Endothelial cell of umbilical vein (primary cell): ENCODE results near the gene CELF1. TPM values are rescaled to one million over a fixed set of nuclear protein-coding genes. Genes with fewer than 3 reads are reported as not detected.
"Not testable (repeated sequence)": the region's sequence is repeated elsewhere in the genome, so short reads cannot be mapped to it uniquely, and the experiment has no call there.

Experiments used
- BruUV-seq: library from RNA; stranded (reverse); fragments of 400-500 nt; replicated peaks from 2 replicates; lab custom pipeline; 2021; lab: Mats Ljungman, UMichigan
- CTCF ChIA-PET: fragments of 300-600, 350-600 bp; sonication (Branson Sonifier 250); formaldehyde crosslinking; loops from one replicate; lab custom pipeline; 2021; ENCODE audit warnings: antibody characterized with exemption, inconsistent platforms; lab: Charles Lee
- POLR2A ChIA-PET: fragments of 300-600, 350-600 bp; sonication (Branson Sonifier 250); formaldehyde crosslinking; loops from one replicate; lab custom pipeline; 2021; ENCODE audit warnings: antibody characterized with exemption, inconsistent platforms; lab: Charles Lee
- DNase-seq: peaks from one replicate; pipeline ENCODE4 v3.0.0-alpha.2; 2011; ENCODE audit warnings: low read depth, low spot score
- FAIRE-seq: peaks from 2 replicates; lab custom pipeline; 2011; peaks lifted over from hg19 to GRCh38; lab: Jason Lieb, UNC
- H2AFZ ChIP-seq: 2 replicates; pipeline ENCODE4 v1.6.0; 2012; ENCODE audit warnings: low read depth, low read length, control low read depth, inconsistent platforms
- H3K27ac ChIP-seq: 2 replicates; pipeline ENCODE4 v1.5.1; 2011; ENCODE audit warnings: low read depth, mild to moderate bottlenecking, control low read depth, low read length, moderate library complexity; ENCODE audit not compliant: insufficient read depth
- H3K27me3 ChIP-seq, 2 experiments: 2 replicates each; pipeline versions ENCODE4 v1.6.0 to v1.6.1; 2011; ENCODE audit warnings: low read length in 2 of 2, mixed read lengths in 1 of 2; ENCODE audit not compliant: control insufficient read depth in 2 of 2, insufficient read depth in 2 of 2
- H3K36me3 ChIP-seq, 2 experiments: 2 replicates in 1 of 2; 3 replicates in 1 of 2; pipeline ENCODE4 v1.5.1; 2011; ENCODE audit warnings: low read length in 2 of 2, mild to moderate bottlenecking in 1 of 2, moderate library complexity in 1 of 2; ENCODE audit not compliant: control insufficient read depth in 2 of 2, insufficient read depth in 2 of 2; ENCODE audit errors: extremely low read depth in 1 of 2
- H3K4me1 ChIP-seq: 3 replicates; pipeline ENCODE4 v1.5.1; 2011; ENCODE audit warnings: mild to moderate bottlenecking, low read length; ENCODE audit not compliant: control insufficient read depth, insufficient read depth; ENCODE audit errors: extremely low read depth
- H3K4me2 ChIP-seq: 2 replicates; pipeline ENCODE4 v1.6.1; 2011; ENCODE audit warnings: low read length, control low read depth, mixed read lengths; ENCODE audit not compliant: insufficient read depth
- H3K4me3 ChIP-seq, 3 experiments: fragments of 200-600 bp in 1 of 3; sonication (generic), shearing (Covaris generic) in 1 of 3; replicated peaks in 1 of 3; 2 replicates each; pipeline ENCODE4 v1.5.1; 2011 to 2016; ENCODE audit warnings: control low read depth in 3 of 3, low read length in 3 of 3, mild to moderate bottlenecking in 2 of 3, inconsistent platforms in 1 of 3, low read depth in 1 of 3, moderate library complexity in 1 of 3; ENCODE audit not compliant: insufficient read depth in 1 of 3
- H3K79me2 ChIP-seq: 2 replicates; pipeline ENCODE4 v1.6.0; 2012; ENCODE audit warnings: low read length, inconsistent platforms; ENCODE audit not compliant: control insufficient read depth, insufficient read depth
- H3K9ac ChIP-seq: replicated peaks from 2 replicates; pipeline ENCODE3; 2011; ENCODE audit warnings: low read length, control low read depth; ENCODE audit not compliant: insufficient read depth; ENCODE audit errors: extremely low read depth
- H3K9me1 ChIP-seq: replicated peaks from 3 replicates; pipeline ENCODE4 v1.6.0; 2011; ENCODE audit warnings: mild to moderate bottlenecking, low read length; ENCODE audit not compliant: control insufficient read depth, insufficient read depth; ENCODE audit errors: extremely low read depth
- H3K9me3 ChIP-seq: replicated peaks from 2 replicates; pipeline ENCODE4 v1.5.1; 2012; ENCODE audit warnings: low read length, inconsistent platforms; ENCODE audit not compliant: control insufficient read depth, insufficient read depth
- H4K20me1 ChIP-seq: replicated peaks from 2 replicates; pipeline ENCODE3; 2011; ENCODE audit warnings: mild to moderate bottlenecking, low read length; ENCODE audit not compliant: control insufficient read depth, insufficient read depth; ENCODE audit errors: extremely low read depth
- CTCF ChIP-seq, 2 donors: IDR thresholded peaks; 1 replicate in 1 of 2; 2 replicates in 1 of 2; pipeline ENCODE4 v1.5.1; 2011; ENCODE audit warnings: low read length in 2 of 2, mild to moderate bottlenecking in 2 of 2, moderate library complexity in 2 of 2, control low read depth in 1 of 2, inconsistent platforms in 1 of 2, low read depth in 1 of 2; ENCODE audit not compliant: insufficient read depth in 1 of 2; ENCODE audit errors: extremely low read depth in 1 of 2
- EZH2 ChIP-seq: IDR thresholded peaks from 2 replicates; pipeline ENCODE4 v1.6.1; 2012; ENCODE audit warnings: borderline replicate concordance, low read depth, mild to moderate bottlenecking, moderate library complexity, low read length, inconsistent platforms; ENCODE audit not compliant: severe bottlenecking
- FOS ChIP-seq: IDR thresholded peaks from 2 replicates; pipeline ENCODE4 v1.6.1; 2011; ENCODE audit warnings: mild to moderate bottlenecking, low read length, moderate library complexity, borderline replicate concordance; ENCODE audit not compliant: insufficient read depth
- GATA2 ChIP-seq: IDR thresholded peaks from 2 replicates; pipeline ENCODE4 v1.7.0; 2011; ENCODE audit warnings: low read depth, mild to moderate bottlenecking, moderate library complexity, mixed read lengths, low read length; ENCODE audit not compliant: insufficient read length, insufficient read depth
- JUN ChIP-seq: IDR thresholded peaks from 2 replicates; pipeline ENCODE4 v1.6.1; 2011; ENCODE audit warnings: borderline replicate concordance, low read depth; ENCODE audit not compliant: insufficient read length, insufficient read depth
- MAX ChIP-seq: IDR thresholded peaks from 2 replicates; pipeline ENCODE4 v1.6.1; 2011; ENCODE audit not compliant: insufficient read depth, insufficient read length
- MYC ChIP-seq: IDR thresholded peaks from one replicate; pipeline ENCODE4 v1.6.1; 2011; ENCODE audit warnings: mild to moderate bottlenecking, low read depth, low read length
- POLR2A ChIP-seq: IDR thresholded peaks from 2 replicates; pipeline ENCODE4 v1.6.1; 2012; ENCODE audit warnings: low read depth, mild to moderate bottlenecking, control low read depth, low read length
- POLR2AphosphoS5 ChIP-seq: IDR thresholded peaks from 2 replicates; pipeline ENCODE4 v1.6.1; 2012; ENCODE audit warnings: low read depth, mild to moderate bottlenecking, control low read depth, low read length, moderate library complexity; ENCODE audit not compliant: insufficient read depth
- dilution Hi-C: fragments of 300-500 bp; cut with MboI; formaldehyde crosslinking; loops from one replicate; pipeline ENCODE4 v1.15.0; 2019; ENCODE audit warnings: low sequenced_read_pairs; ENCODE audit not compliant: extremely low pct_ligation_motif_present
- intact Hi-C: fragments of 100-400 bp; cut with micrococcal nuclease; formaldehyde crosslinking; loops from one replicate; pipeline ENCODE4 v1.10.0; 2022
- polyA plus RNA-seq, 4 experiments: library from polyadenylated mRNA; depleted of rRNA in 3 of 4; stranded (reverse) in 3 of 4; unstranded in 1 of 4; fragments of >200 nt; gene quantifications; 2 replicates each; pipeline versions ENCODE4 v1.2.1 to v1.2.3, GENCODE V29; 2011 to 2012; ENCODE audit warnings: missing spikeins in 1 of 4
- total RNA-seq: library from RNA; stranded (reverse); gene quantifications from 2 replicates; pipeline ENCODE4 v1.2.3, GENCODE V29; 2021

Gene CELF1
- total and polyA plus RNA-seq, 2 donors (not counting 3 experiments of a cell fraction or from before 2014, with no cell fraction given), result 66.3 to 120 TPM

- Histone ChIP-seq H3K9ac (no peak overlapping the region), H3K27ac (no peak overlapping the region), H3K4me2 (no peak overlapping the region), H3K4me1 (no peaks in the 10 kb centered on the region), H3K9me3 (no peaks in the 10 kb centered on the region), H3K4me3 (no peak overlapping the region), H3K36me3 (no peaks in the 10 kb centered on the region), H3K9me1 (no peaks in the 10 kb centered on the region), H4K20me1 (no peaks in the 10 kb centered on the region), H3K27me3 (no peaks in the 10 kb centered on the region), H3K79me2 (no peaks in the 10 kb centered on the region), H2AFZ (no peak overlapping the region)
- DNase-seq (no peak), FAIRE-seq (no peak)
- no peak for TF ChIP-seq POLR2A
- no peak for TF ChIP-seq FOS
- TF ChIP-seq GATA2, result no peak
- TF ChIP-seq CTCF (IDR thresholded peaks at IDR 0.05; ENCODE audit: extremely low read depth in 1 of 2, insufficient read depth in 1 of 2, low read depth in 1 of 2, low read length in 2 of 2), result no peak
- TF ChIP-seq MYC, result no peak
- TF ChIP-seq JUN, result no peak
- TF ChIP-seq POLR2AphosphoS5, result no peak
- TF ChIP-seq EZH2, result no peak
- no peak for TF ChIP-seq MAX
- intact Hi-C loops, result no loop called here
- CTCF ChIA-PET, result interaction anchor here (0.5 kb wide), 1 partner anchor 22 kb away, joined by 4 read pairs; no protein-coding TSS in a partner anchor
- POLR2A ChIA-PET, result no interaction called here
- dilution Hi-C loops, result no loop called here
- no TSS peak for BruUV-seq
These were observed 5.8 kb upstream of the CELF1 start for GRCh38 chr11:47558695-47559094.

- H3K9me3 ChIP-seq, H3K27ac ChIP-seq, H3K27me3 ChIP-seq, H3K9me1 ChIP-seq, dilution Hi-C loops, H3K4me1 ChIP-seq, H3K4me3 ChIP-seq, H3K9ac ChIP-seq, H3K4me2 ChIP-seq, H3K36me3 ChIP-seq, DNase-seq, H2AFZ ChIP-seq, FAIRE-seq, intact Hi-C loops, H4K20me1 ChIP-seq, BruUV-seq, H3K79me2 ChIP-seq: not testable (repeated sequence)
- ChIA-PET CTCF (interaction anchor here (0.9 kb wide), 1 partner anchor 8 kb away, joined by 3 read pairs; the partner anchor contains the start of gene PTPMT1), POLR2A (interaction anchor here (0.7 kb wide), 1 partner anchor 38 kb away, joined by 3 read pairs; no protein-coding TSS in a partner anchor)
These were observed 4.1 kb upstream of the CELF1 start for GRCh38 chr11:47557004-47557403.
